ENCODE measurements around the gene ITGA3.

Gene ITGA3

GRCh38 chr17:50112694-50113093, 56.8 kb downstream of the ITGA3 start:
- DNase-seq, result no peak

- DNase-seq, result no peak
These were observed 57.9 kb downstream of the ITGA3 start for GRCh38 chr17:50113624-50114320.

- no peak for DNase-seq
These were observed 58.5 kb downstream of the ITGA3 start for GRCh38 chr17:50114401-50114800.

- peak; percentile 18 for DNase-seq
These were observed 59.0 kb downstream of the ITGA3 start for GRCh38 chr17:50114849-50115357.

GRCh38 chr17:50115756-50116155, 59.8 kb downstream of the ITGA3 start:
- DNase-seq, result no peak

- peak; percentile 43 for DNase-seq
These were observed 61.5 kb downstream of the ITGA3 start for GRCh38 chr17:50117202-50118051.

GRCh38 chr17:50118076-50118827, 62.3 kb downstream of the ITGA3 start:
- DNase-seq, result no peak

- DNase-seq, result no peak
These were observed 62.9 kb downstream of the ITGA3 start for GRCh38 chr17:50118828-50119218.

- no peak for DNase-seq
These were observed 64.8 kb downstream of the ITGA3 start for GRCh38 chr17:50120475-50121253.

GRCh38 chr17:50122945-50123344, 67.0 kb downstream of the ITGA3 start:
- DNase-seq, result peak; percentile 65

GRCh38 chr17:50123649-50124349, 67.9 kb downstream of the ITGA3 start:
- peak; percentile 27 for DNase-seq

- no peak for DNase-seq
These were observed 69.6 kb downstream of the ITGA3 start for GRCh38 chr17:50125420-50125997.

- DNase-seq, result no peak
These were observed 71.9 kb downstream of the ITGA3 start for GRCh38 chr17:50127697-50128361.

- DNase-seq, result no peak
These were observed 72.8 kb downstream of the ITGA3 start for GRCh38 chr17:50128441-50129352.

- DNase-seq, result no peak
These were observed 73.4 kb downstream of the ITGA3 start for GRCh38 chr17:50129353-50129727.

GRCh38 chr17:50129728-50130558, 74.0 kb downstream of the ITGA3 start, which contains the start of gene SAMD14:
TSS of gene SAMD14 (minus strand) at chr17:50130160. CDS start at chr17:50124959, 5,201 bp downstream.
- peak; percentile 43 for DNase-seq

- peak; percentile 14 for DNase-seq
These were observed 74.8 kb downstream of the ITGA3 start for GRCh38 chr17:50130559-50131305.
